Large intestine (tissue), 3 donors: ENCODE results near the gene SPNS3. TPM values are rescaled to one million over a fixed set of nuclear protein-coding genes. Genes with fewer than 3 reads are reported as not detected.
A peak's percentile ranks its signal among the peaks of the same experiment; 100 is the strongest.

Source experiments
- DNase-seq, 2 donors: peaks; one replicate each; pipeline versions ENCODE4 v3.0.0 to v3.0.0-alpha.2; 2013
- H3K27ac ChIP-seq: one replicate; pipeline ENCODE4 v1.5.1; 2013; ENCODE audit warnings: low read length
- H3K27me3 ChIP-seq: 2 replicates; pipeline ENCODE4 v1.6.1; 2013; ENCODE audit warnings: low read length; ENCODE audit not compliant: control insufficient read depth, insufficient read depth
- H3K36me3 ChIP-seq: 2 replicates; pipeline ENCODE4 v1.6.1; 2013; ENCODE audit warnings: low read length; ENCODE audit not compliant: control insufficient read depth, insufficient read depth
- H3K4me1 ChIP-seq: one replicate; pipeline ENCODE4 v1.6.1; 2013; ENCODE audit warnings: low read length; ENCODE audit not compliant: control insufficient read depth, insufficient read depth
- H3K4me3 ChIP-seq: one replicate; pipeline ENCODE4 v1.5.1; 2013; ENCODE audit warnings: low read length
- H3K9me3 ChIP-seq: one replicate; pipeline ENCODE4 v1.6.1; 2013; ENCODE audit warnings: mild to moderate bottlenecking, low read depth, low read length, moderate library complexity; ENCODE audit not compliant: control insufficient read depth
- WGBS: methylation state at CpG from one replicate; pipeline ENCODE4 v1.1.5; 2013; ENCODE audit warnings: low lambda C conversion rate; ENCODE audit not compliant: insufficient coverage; 5-methylcytosine and 5-hydroxymethylcytosine counted together
- polyA plus RNA-seq: library from polyadenylated mRNA; unstranded; fragments of 120-200 nt; gene quantifications from one replicate; pipeline ENCODE4 v1.2.1, GENCODE V29; 2013

The SPNS3 gene
- polyA plus RNA-seq, 1 donor = 9.2 TPM

- no peak overlapping the region for H3K27ac ChIP-seq
- H3K36me3 ChIP-seq = no peaks in the 10 kb centered on the region
- peaks cover 16% of the 10 kb centered on the region for H3K27me3 ChIP-seq
- peaks cover 33% of the 10 kb centered on the region for H3K4me1 ChIP-seq
- no peaks in the 10 kb centered on the region for H3K9me3 ChIP-seq
- DNase-seq = no peak
- H3K4me3 ChIP-seq = no peak overlapping the region
- no CpG with 5 or more reads among the region's 3 CpGs for WGBS
These were observed 67.7 kb downstream of the SPNS3 start for GRCh38 chr17:4501295-4501949.

- Histone ChIP-seq H3K9me3 (no peaks in the 10 kb centered on the region), H3K27ac (no peak overlapping the region), H3K4me3 (no peak overlapping the region), H3K27me3 (peaks cover 16% of the 10 kb centered on the region), H3K36me3 (no peaks in the 10 kb centered on the region), H3K4me1 (peaks cover 29% of the 10 kb centered on the region)
- WGBS = 90% methylated on average over 2 of the region's 18 CpGs
- DNase-seq = no peak
These were observed 68.9 kb downstream of the SPNS3 start for GRCh38 chr17:4502466-4503154.

- WGBS = no CpG with 5 or more reads among the region's 4 CpGs
- no peak for DNase-seq
- Histone ChIP-seq H3K27ac (no peak overlapping the region), H3K36me3 (no peaks in the 10 kb centered on the region), H3K9me3 (no peaks in the 10 kb centered on the region), H3K4me3 (no peak overlapping the region), H3K27me3 (peaks cover 16% of the 10 kb centered on the region), H3K4me1 (peaks cover 24% of the 10 kb centered on the region)
These were observed 69.7 kb downstream of the SPNS3 start for GRCh38 chr17:4503283-4504025.

- no peak for DNase-seq
- no peak overlapping the region for H3K27ac ChIP-seq
- peaks cover 16% of the 10 kb centered on the region for H3K27me3 ChIP-seq
- no peaks in the 10 kb centered on the region for H3K9me3 ChIP-seq
- no peaks in the 10 kb centered on the region for H3K36me3 ChIP-seq
- H3K4me3 ChIP-seq = no peak overlapping the region
- H3K4me1 ChIP-seq = peaks cover 24% of the 10 kb centered on the region
- WGBS = no CpG with 5 or more reads among the region's 5 CpGs
These were observed 70.4 kb downstream of the SPNS3 start for GRCh38 chr17:4504188-4504587.

- Histone ChIP-seq H3K27me3 (peaks cover 6% of the 10 kb centered on the region), H3K36me3 (no peaks in the 10 kb centered on the region), H3K27ac (no peak overlapping the region), H3K4me1 (peaks cover 16% of the 10 kb centered on the region), H3K9me3 (peaks cover 3% of the 10 kb centered on the region), H3K4me3 (no peak overlapping the region)
- no peak for DNase-seq
- no CpG with 5 or more reads among the region's 5 CpGs for WGBS
These were observed 71.4 kb downstream of the SPNS3 start for GRCh38 chr17:4505187-4505586.

- H3K36me3 ChIP-seq = no peaks in the 10 kb centered on the region
- peaks cover 8% of the 10 kb centered on the region for H3K4me1 ChIP-seq
- H3K4me3 ChIP-seq = no peak overlapping the region
- no peak overlapping the region for H3K27ac ChIP-seq
- peaks cover 3% of the 10 kb centered on the region for H3K9me3 ChIP-seq
- DNase-seq = no peak
- H3K27me3 ChIP-seq = peaks cover 2% of the 10 kb centered on the region
- WGBS = no CpG with 5 or more reads among the region's 13 CpGs
These were observed 72.6 kb downstream of the SPNS3 start for GRCh38 chr17:4506175-4506813.

- no CpG with 5 or more reads among the region's 8 CpGs for WGBS
- Histone ChIP-seq H3K36me3 (no peaks in the 10 kb centered on the region), H3K4me1 (peaks cover 5% of the 10 kb centered on the region), H3K27me3 (no peaks in the 10 kb centered on the region), H3K9me3 (peaks cover 3% of the 10 kb centered on the region), H3K27ac (no peak overlapping the region), H3K4me3 (no peak overlapping the region)
- no peak for DNase-seq
These were observed 73.2 kb downstream of the SPNS3 start for GRCh38 chr17:4506892-4507291.

- no peak overlapping the region for H3K27ac ChIP-seq
- H3K4me1 ChIP-seq = peaks cover 5% of the 10 kb centered on the region
- H3K27me3 ChIP-seq = no peaks in the 10 kb centered on the region
- H3K4me3 ChIP-seq = no peak overlapping the region
- H3K9me3 ChIP-seq = peaks cover 3% of the 10 kb centered on the region
- no CpG with 5 or more reads among the region's 8 CpGs for WGBS
- peak in 1 of 2 donors; percentile 31 for DNase-seq
- H3K36me3 ChIP-seq = no peaks in the 10 kb centered on the region
These were observed 73.8 kb downstream of the SPNS3 start for GRCh38 chr17:4507361-4508111.

GRCh38 chr17:4508207-4508606 is 74.5 kb downstream of the SPNS3 start:
- Histone ChIP-seq H3K4me3 (no peak overlapping the region), H3K27me3 (no peaks in the 10 kb centered on the region), H3K27ac (no peak overlapping the region), H3K4me1 (peaks cover 5% of the 10 kb centered on the region), H3K36me3 (no peaks in the 10 kb centered on the region), H3K9me3 (peaks cover 3% of the 10 kb centered on the region)
- no CpG with 5 or more reads among the region's 3 CpGs for WGBS
- no peak for DNase-seq

- Histone ChIP-seq H3K9me3 (peaks cover 3% of the 10 kb centered on the region), H3K27ac (no peak overlapping the region), H3K36me3 (no peaks in the 10 kb centered on the region), H3K4me1 (peaks cover 13% of the 10 kb centered on the region), H3K4me3 (no peak overlapping the region), H3K27me3 (no peaks in the 10 kb centered on the region)
- DNase-seq = no peak
- WGBS = no CpG with 5 or more reads among the region's 8 CpGs
These were observed 75.7 kb downstream of the SPNS3 start for GRCh38 chr17:4509401-4509800.
